Measurements from ENCODE around the gene DTYMK. TPM values are rescaled to one million over a fixed set of nuclear protein-coding genes. Genes with fewer than 3 reads are reported as not detected.

Gene DTYMK
- total and polyA plus RNA-seq, 2 of the 4 experiments (the other 2 are of a cell fraction), result 31.7 to 50.1 TPM

- peaks cover 4 to 9% of the 10 kb centered on the region in 2 experiments; a peak in 2 of 4 replicates for H3K79me1 ChIP-seq (ENCODE audit: low read depth in 1 of 2, low read length in 2 of 2)
- ChIA-PET CTCF (no interaction called here), POLR2A (ENCODE audit: unreplicated experiment) (interaction anchor here (0.5 kb wide), 1 partner anchor 31 kb away, joined by 3 read pairs; no protein-coding TSS in a partner anchor)
- peaks cover 5% of the 10 kb centered on the region for H4K20me1 ChIP-seq (ENCODE audit: insufficient read depth, low read length)
- no peak overlapping the region for H2BK5ac ChIP-seq (ENCODE audit: low read depth, low read length, poor library complexity, severe bottlenecking)
- in situ Hi-C loops (cut with MboI; ENCODE audit: low sequenced_read_pairs), result loop anchor here (25.0 kb wide), 1 partner anchor 796 kb away; the partner anchor contains the start of gene AGXT
- 98% methylated on average over 5 of the region's 15 CpGs; no CpG with 5 or more reads in 1 of the 2 experiments for WGBS, 2 experiments (ENCODE audit: extremely low coverage in 2 of 2, insufficient read length in 1 of 2)
- H2BK20ac ChIP-seq (ENCODE audit: low read depth, low read length), result no peak overlapping the region
- no peak overlapping the region for H2AFZ ChIP-seq (replicated peaks; ENCODE audit: low read length, poor library complexity)
- no peak overlapping the region for H3K9ac ChIP-seq (ENCODE audit: low read depth, low read length)
- H2BK15ac ChIP-seq (ENCODE audit: low read depth, low read length), result no peak overlapping the region
- no peaks in the 10 kb centered on the region for H3K4me1 ChIP-seq (ENCODE audit: control insufficient read depth, insufficient read depth, low read length)
- H2AK9ac ChIP-seq (replicated peaks; ENCODE audit: low read depth, low read length, poor library complexity), result no peak overlapping the region
- no peak overlapping the region for H3K4me3 ChIP-seq (ENCODE audit: insufficient read depth, low read depth, low read length)
- no peak overlapping the region for H4K91ac ChIP-seq (ENCODE audit: insufficient read depth, low read depth, low read length)
- H3K27ac ChIP-seq (ENCODE audit: insufficient read depth, low read length), result no peak overlapping the region
- H3K23ac ChIP-seq (ENCODE audit: low read depth, low read length), result no peak overlapping the region
- no peak overlapping the region for H4K5ac ChIP-seq (ENCODE audit: low read depth, low read length)
- BruUV-seq (replicated peaks), result no TSS peak
- no peak overlapping the region for H4K8ac ChIP-seq (ENCODE audit: low read depth in 2 of 2, low read length in 2 of 2)
- H3K4me2 ChIP-seq (ENCODE audit: low read depth, low read length), result no peak overlapping the region
- TF ChIP-seq BHLHE40 (IDR thresholded peaks at IDR 0.05; ENCODE audit: low read depth, low read length), result no peak
- TF ChIP-seq CEBPB (IDR thresholded peaks at IDR 0.05; ENCODE audit: low read depth, low read length), result no peak
- no peak for TF ChIP-seq USF2 (IDR thresholded peaks at IDR 0.05; ENCODE audit: low read depth, low read length)
- no peak for TF ChIP-seq NFE2L2 (IDR thresholded peaks at IDR 0.05; ENCODE audit: low read depth, low read length)
- TF ChIP-seq SMC3 (IDR thresholded peaks at IDR 0.05; ENCODE audit: low read depth, low read length), result no peak
- no peak for TF ChIP-seq MXI1 (IDR thresholded peaks at IDR 0.05; ENCODE audit: borderline replicate concordance, low read depth, low read length)
- TF ChIP-seq MAFK (IDR thresholded peaks at IDR 0.05; ENCODE audit: low read depth, low read length), result no peak
- no peak for TF ChIP-seq CHD1 (IDR thresholded peaks at IDR 0.05; ENCODE audit: low read depth, low read length)
- no peak for TF ChIP-seq POLR2A (IDR thresholded peaks at IDR 0.05; ENCODE audit: low read depth, low read length)
- no peak for TF ChIP-seq RFX5 (IDR thresholded peaks at IDR 0.05; ENCODE audit: low read depth, low read length)
- H3K27me3 ChIP-seq (ENCODE audit: control insufficient read depth, insufficient read depth, low read length), result no peaks in the 10 kb centered on the region
- no peaks in the 10 kb centered on the region for H3K9me1 ChIP-seq (ENCODE audit: insufficient read depth, low read length)
- DNase-seq (no peak), ATAC-seq (ENCODE audit: low read depth) (no peak)
- H3K9me3 ChIP-seq (ENCODE audit: control insufficient read depth, insufficient read depth, low read length), result no peaks in the 10 kb centered on the region
- H3K36me3 ChIP-seq (ENCODE audit: control insufficient read depth, insufficient read depth, low read length), result peaks cover 48% of the 10 kb centered on the region
- no peak overlapping the region for H3K18ac ChIP-seq (ENCODE audit: low read depth, low read length)
- intact Hi-C loops (cut with micrococcal nuclease), result loop anchor here (2.0 to 5.0 kb wide), 2 partner anchors 151 to 301 kb away; partner anchors contain the start of gene FARP2
- H2AK5ac ChIP-seq (ENCODE audit: low read depth, low read length), result no peak overlapping the region
- H3K14ac ChIP-seq (replicated peaks; ENCODE audit: low read depth, low read length), result no peak overlapping the region
- H2BK120ac ChIP-seq (ENCODE audit: low read depth, low read length), result no peak overlapping the region
- no peak overlapping the region for H3K56ac ChIP-seq (ENCODE audit: extremely low read depth, insufficient read depth, low read length)
- no peak overlapping the region for H3K4ac ChIP-seq (ENCODE audit: low read depth, low read length)
- dilution Hi-C loops (cut with HindIII; ENCODE audit: low sequenced_read_pairs, unreplicated experiment), result no loop called here
Measured at GRCh38 chr2:241657786-241658254, 28.8 kb downstream of the DTYMK start.
